H9 (cell line): Measurements from ENCODE around the gene CHRNB4. TPM values are rescaled to one million over a fixed set of nuclear protein-coding genes. Genes with fewer than 3 reads are reported as not detected.

Source experiments
- DNase-seq: peaks from one replicate; pipeline ENCODE4 v3.0.0-alpha.2; 2017
- H2AFZ ChIP-seq: one replicate; pipeline ENCODE4 v1.6.1; 2013; ENCODE audit warnings: mild to moderate bottlenecking, low read length, control low read depth, moderate library complexity
- H2AK5ac ChIP-seq: 2 replicates; pipeline ENCODE4 v1.6.1; 2013; ENCODE audit warnings: low read length, control low read depth, mixed read lengths; ENCODE audit not compliant: insufficient read length
- H2BK120ac ChIP-seq: one replicate; pipeline ENCODE4 v1.6.1; 2013; ENCODE audit warnings: low read depth, mild to moderate bottlenecking, low read length, control low read depth, inconsistent platforms; ENCODE audit not compliant: poor library complexity, severe bottlenecking
- H2BK12ac ChIP-seq: 2 replicates; pipeline ENCODE4 v1.6.1; 2013; ENCODE audit warnings: low read length, control low read depth, mixed read lengths, low read depth; ENCODE audit not compliant: insufficient read length
- H2BK15ac ChIP-seq: 2 replicates; pipeline ENCODE4 v1.6.1; 2013; ENCODE audit warnings: low read depth, low read length, control low read depth
- H2BK20ac ChIP-seq: one replicate; pipeline ENCODE4 v1.6.1; 2013; ENCODE audit warnings: low read depth, mild to moderate bottlenecking, low read length, control low read depth, inconsistent platforms; ENCODE audit not compliant: poor library complexity, severe bottlenecking
- H2BK5ac ChIP-seq: 2 replicates; pipeline ENCODE4 v1.6.1; 2013; ENCODE audit warnings: low read length, control low read depth, mixed read lengths; ENCODE audit not compliant: insufficient read length
- H3K14ac ChIP-seq: 2 replicates; pipeline ENCODE4 v1.6.1; 2013; ENCODE audit warnings: low read length, control low read depth; ENCODE audit not compliant: insufficient read depth
- H3K18ac ChIP-seq: 2 replicates; pipeline ENCODE4 v1.6.1; 2013; ENCODE audit warnings: low read depth, mild to moderate bottlenecking, mixed read lengths, low read length, control low read depth; ENCODE audit not compliant: insufficient read length
- H3K23ac ChIP-seq: 2 replicates; pipeline ENCODE4 v1.6.1; 2013; ENCODE audit warnings: low read length, control low read depth, mixed read lengths, low read depth; ENCODE audit not compliant: insufficient read length
- H3K23me2 ChIP-seq: 2 replicates; pipeline ENCODE4 v1.6.1; 2013; ENCODE audit warnings: low read depth, mild to moderate bottlenecking, mixed read lengths, low read length, control low read depth; ENCODE audit not compliant: insufficient read length, poor library complexity, severe bottlenecking
- H3K27ac ChIP-seq: 2 replicates; pipeline ENCODE4 v1.5.1; 2013; ENCODE audit warnings: low read length, control low read depth, mixed read lengths, low read depth; ENCODE audit not compliant: insufficient read length
- H3K27me3 ChIP-seq: 2 replicates; pipeline ENCODE4 v1.6.1; 2013; ENCODE audit warnings: low read length, control low read depth, inconsistent platforms; ENCODE audit not compliant: insufficient read depth
- H3K4ac ChIP-seq: 2 replicates; pipeline ENCODE4 v1.6.1; 2013; ENCODE audit warnings: low read depth, mild to moderate bottlenecking, control low read depth, inconsistent platforms, low read length, moderate library complexity
- H3K4me1 ChIP-seq: 2 replicates; pipeline ENCODE4 v1.6.1; 2013; ENCODE audit warnings: low read length, control low read depth, inconsistent platforms; ENCODE audit not compliant: insufficient read depth
- H3K4me2 ChIP-seq: 2 replicates; pipeline ENCODE4 v1.6.1; 2013; ENCODE audit warnings: low read length, control low read depth, mixed read lengths; ENCODE audit not compliant: insufficient read length, insufficient read depth
- H3K56ac ChIP-seq: 2 replicates; pipeline ENCODE4 v1.6.1; 2013; ENCODE audit warnings: low read depth, mild to moderate bottlenecking, mixed read lengths, low read length, control low read depth; ENCODE audit not compliant: insufficient read length
- H3K79me1 ChIP-seq: 2 replicates; pipeline ENCODE4 v1.6.1; 2013; ENCODE audit warnings: low read depth, mild to moderate bottlenecking, moderate library complexity, low read length, control low read depth, inconsistent platforms; ENCODE audit not compliant: insufficient read depth, poor library complexity, severe bottlenecking
- H3K79me2 ChIP-seq: 2 replicates; pipeline ENCODE4 v1.6.1; 2013; ENCODE audit warnings: low read length, control low read depth, inconsistent platforms; ENCODE audit not compliant: insufficient read depth
- H3K9ac ChIP-seq: 2 replicates; pipeline ENCODE4 v1.6.1; 2013; ENCODE audit warnings: low read length, control low read depth, mixed read lengths; ENCODE audit not compliant: insufficient read length; ENCODE audit errors: extremely low read depth
- H3K9me3 ChIP-seq: one replicate; pipeline ENCODE4 v1.6.1; 2013; ENCODE audit warnings: low read depth, low read length, inconsistent platforms; ENCODE audit not compliant: control insufficient read depth
- H3T11ph ChIP-seq: one replicate; pipeline ENCODE4 v1.6.1; 2013; ENCODE audit warnings: mild to moderate bottlenecking, low read length, control low read depth, inconsistent platforms
- H4K20me1 ChIP-seq: one replicate; pipeline ENCODE4 v1.6.1; 2013; ENCODE audit not compliant: control insufficient read depth, insufficient read length, insufficient read depth
- H4K5ac ChIP-seq: 2 replicates; pipeline ENCODE4 v1.6.1; 2013; ENCODE audit warnings: low read depth, mild to moderate bottlenecking, mixed read lengths, low read length, control low read depth; ENCODE audit not compliant: insufficient read length
- H4K8ac ChIP-seq: replicated peaks from 2 replicates; pipeline ENCODE4 v1.6.1; 2013; ENCODE audit warnings: low read length, control low read depth, mixed read lengths, low read depth; ENCODE audit not compliant: insufficient read length
- H4K91ac ChIP-seq: 2 replicates; pipeline ENCODE4 v1.6.1; 2013; ENCODE audit warnings: low read depth, mild to moderate bottlenecking, moderate library complexity, mixed read lengths, low read length, control low read depth; ENCODE audit not compliant: insufficient read length
- H3K27ac Mint-ChIP-seq, 3 experiments: 2 replicates in 2 of 3; 3 replicates in 1 of 3; pipeline ENCODE4 v1.8.0; 2020 to 2021; ENCODE audit warnings: mixed read lengths in 3 of 3, mild to moderate bottlenecking in 1 of 3, moderate library complexity in 1 of 3
- H3K27me3 Mint-ChIP-seq: 2 replicates; pipeline ENCODE4 v1.8.0; 2021; ENCODE audit warnings: low read depth, mild to moderate bottlenecking, moderate library complexity, mixed read lengths
- H3K36me3 Mint-ChIP-seq, 3 experiments: 2 replicates in 2 of 3; 3 replicates in 1 of 3; pipeline ENCODE4 v1.8.0; 2020 to 2021; ENCODE audit warnings: low read depth in 3 of 3, mixed read lengths in 3 of 3; ENCODE audit not compliant: insufficient read depth in 1 of 3
- H3K4me1 Mint-ChIP-seq, 2 experiments: 2 replicates each; pipeline ENCODE4 v1.8.0; 2020; ENCODE audit warnings: mixed read lengths in 2 of 2
- H3K4me3 Mint-ChIP-seq, 2 experiments: 2 replicates in 1 of 2; 3 replicates in 1 of 2; pipeline ENCODE4 v1.8.0; 2020 to 2021; ENCODE audit warnings: mild to moderate bottlenecking in 2 of 2, mixed read lengths in 2 of 2, moderate library complexity in 1 of 2
- H3K9me3 Mint-ChIP-seq, 2 experiments: 2 replicates in 1 of 2; 3 replicates in 1 of 2; pipeline ENCODE4 v1.8.0; 2020; ENCODE audit warnings: mild to moderate bottlenecking in 2 of 2, mixed read lengths in 2 of 2, moderate library complexity in 1 of 2
- CTCF ChIP-seq: fragments of 200-600 bp; sonication (generic); conservative IDR thresholded peaks from 3 replicates; pipeline ENCODE4 v1.8.0; 2021; ENCODE audit warnings: antibody characterized with exemption, mild to moderate bottlenecking
- WGBS: extraction: QIAGEN DNeasy Blood & Tissue Kit; methylation state at CpG from one replicate; pipeline ENCODE4 v1.1.7; 2013; ENCODE audit warnings: missing lambda C conversion rate, low lambda C conversion rate, mixed read lengths; ENCODE audit not compliant: insufficient read length; ENCODE audit errors: extremely low coverage; 5-methylcytosine and 5-hydroxymethylcytosine counted together
- total RNA-seq: library from RNA; stranded (reverse); gene quantifications from 2 replicates; pipeline ENCODE4 v1.2.1, GENCODE V29; 2021

The CHRNB4 gene
- total RNA-seq, 1 experiment from 2014 or later: 1.9 TPM

- Histone ChIP-seq H2BK15ac (no peak overlapping the region), H2BK120ac (no peak overlapping the region), H3K27ac (no peak overlapping the region), H3K79me1 (no peaks in the 10 kb centered on the region), H2BK12ac (no peak overlapping the region), H4K8ac (no peak overlapping the region), H2AFZ (no peak overlapping the region), H3K4me2 (no peak overlapping the region), H3K9me3 (no peaks in the 10 kb centered on the region), H2BK5ac (no peak overlapping the region), H3K79me2 (no peaks in the 10 kb centered on the region), H3K18ac (no peak overlapping the region), H4K91ac (no peak overlapping the region), H3K23me2 (peaks cover under 1% of the 10 kb centered on the region), H3K4me1 (no peaks in the 10 kb centered on the region), H4K20me1 (no peaks in the 10 kb centered on the region), H3K23ac (no peak overlapping the region), H3K27me3 (no peaks in the 10 kb centered on the region; the same call in 1 of the 2 replicates), H3K4ac (no peak overlapping the region), H2AK5ac (no peak overlapping the region), H3K14ac (no peak overlapping the region), H2BK20ac (no peak overlapping the region), H3K9ac (no peak overlapping the region), H4K5ac (no peak overlapping the region), H3K56ac (no peak overlapping the region), H3T11ph (no peak overlapping the region)
- peaks cover 4 to 9% of the 10 kb centered on the region in 2 experiments; a peak in 2 of 4 replicates for H3K4me1 Mint-ChIP-seq
- peaks cover 20% of the 10 kb centered on the region for H3K27me3 Mint-ChIP-seq
- TF ChIP-seq CTCF: no peak
- H3K36me3 Mint-ChIP-seq: peaks cover 0 to 12% (median 0%) of the 10 kb centered on the region in 3 experiments; a peak in 3 of 7 replicates
- H3K4me3 Mint-ChIP-seq: no peak overlapping the region
- no CpG with 5 or more reads among the region's 10 CpGs for WGBS
- no peak overlapping the region; a peak in 1 of 7 replicates for H3K27ac Mint-ChIP-seq
- H3K9me3 Mint-ChIP-seq: no peaks in the 10 kb centered on the region; a peak in 4 of 5 replicates
- no peak for DNase-seq
These were observed 5.7 kb downstream of the CHRNB4 start for GRCh38 chr15:78635346-78635745.
